Medulla oblongata (tissue), 1 donor: ENCODE results near the gene EGFL7.

Source experiments
- DNase-seq: peaks from one replicate; pipeline ENCODE4 v3.0.0-alpha.2; 2015; ENCODE audit errors: extremely low spot score

The EGFL7 gene

DNA sequence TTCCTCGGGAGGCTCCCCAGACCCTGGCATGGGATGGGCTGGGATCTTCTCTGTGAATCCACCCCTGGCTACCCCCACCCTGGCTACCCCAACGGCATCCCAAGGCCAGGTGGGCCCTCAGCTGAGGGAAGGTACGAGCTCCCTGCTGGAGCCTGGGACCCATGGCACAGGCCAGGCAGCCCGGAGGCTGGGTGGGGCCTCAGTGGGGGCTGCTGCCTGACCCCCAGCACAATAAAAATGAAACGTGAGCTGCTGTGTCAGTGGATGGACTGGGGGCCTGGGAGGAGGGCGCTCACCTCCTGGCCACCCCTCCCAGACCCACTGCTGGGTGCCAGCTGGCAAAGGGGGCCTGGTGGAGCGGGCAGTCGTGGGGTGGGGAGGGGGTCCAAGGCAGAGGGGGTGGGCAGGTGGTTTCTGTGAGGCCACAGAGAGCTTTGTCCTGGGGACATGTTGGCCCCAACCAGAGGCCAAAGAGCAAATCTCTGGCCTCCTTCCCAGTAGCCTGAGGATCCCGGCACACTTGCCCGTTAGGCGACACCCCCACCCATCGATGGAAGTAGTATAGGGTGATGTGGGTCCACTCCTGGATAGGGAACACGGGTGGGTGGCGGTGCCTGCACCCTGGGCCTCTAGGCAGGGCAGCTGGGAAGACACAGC, 9.8 kb downstream of the EGFL7 start:
- DNase-seq, result no peak

DNA sequence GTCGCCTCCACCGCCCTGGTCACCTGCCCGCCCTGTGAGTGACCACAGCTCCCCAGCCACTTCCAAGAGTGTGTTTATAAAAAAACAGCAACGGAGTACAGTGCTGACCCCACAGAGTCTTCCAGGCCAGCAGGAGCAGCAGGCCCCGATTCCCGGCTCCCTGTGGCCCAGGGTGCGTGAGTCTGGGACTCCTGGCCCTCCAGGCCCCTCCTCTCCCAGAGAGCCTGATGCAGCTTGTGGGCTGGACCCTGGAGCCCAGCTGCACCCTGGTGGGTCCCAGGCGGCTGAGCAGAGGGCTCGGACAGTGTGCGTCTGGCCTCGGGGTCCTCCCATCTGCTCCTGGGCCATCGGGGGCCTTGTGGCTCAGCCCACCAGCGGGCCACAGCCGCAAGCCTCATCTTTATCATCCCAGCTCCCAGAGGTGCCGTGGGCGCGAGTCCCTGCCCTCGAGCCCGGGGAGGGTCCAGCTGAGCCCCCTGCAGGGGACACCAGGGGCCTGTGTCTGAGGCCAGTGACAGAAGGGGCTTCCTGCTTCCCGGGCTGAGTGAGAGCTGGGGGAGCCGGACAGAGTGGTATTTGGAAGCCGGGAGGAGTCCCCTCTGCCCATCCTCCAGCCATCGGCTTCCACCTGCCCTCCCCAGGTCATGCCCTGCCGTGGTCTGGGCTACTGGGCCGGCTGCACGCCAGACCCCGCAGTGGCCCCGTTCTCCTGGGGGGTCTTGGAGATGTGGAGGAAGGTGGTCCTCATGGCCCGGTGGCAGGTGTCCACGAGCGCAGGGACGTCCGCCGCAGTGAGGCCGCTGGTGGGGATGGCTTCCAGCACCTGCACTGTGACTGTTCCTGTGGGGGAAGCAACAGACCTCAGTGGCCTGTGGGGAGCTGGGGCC, 10.6 kb downstream of the EGFL7 start:
- no peak for DNase-seq

DNA sequence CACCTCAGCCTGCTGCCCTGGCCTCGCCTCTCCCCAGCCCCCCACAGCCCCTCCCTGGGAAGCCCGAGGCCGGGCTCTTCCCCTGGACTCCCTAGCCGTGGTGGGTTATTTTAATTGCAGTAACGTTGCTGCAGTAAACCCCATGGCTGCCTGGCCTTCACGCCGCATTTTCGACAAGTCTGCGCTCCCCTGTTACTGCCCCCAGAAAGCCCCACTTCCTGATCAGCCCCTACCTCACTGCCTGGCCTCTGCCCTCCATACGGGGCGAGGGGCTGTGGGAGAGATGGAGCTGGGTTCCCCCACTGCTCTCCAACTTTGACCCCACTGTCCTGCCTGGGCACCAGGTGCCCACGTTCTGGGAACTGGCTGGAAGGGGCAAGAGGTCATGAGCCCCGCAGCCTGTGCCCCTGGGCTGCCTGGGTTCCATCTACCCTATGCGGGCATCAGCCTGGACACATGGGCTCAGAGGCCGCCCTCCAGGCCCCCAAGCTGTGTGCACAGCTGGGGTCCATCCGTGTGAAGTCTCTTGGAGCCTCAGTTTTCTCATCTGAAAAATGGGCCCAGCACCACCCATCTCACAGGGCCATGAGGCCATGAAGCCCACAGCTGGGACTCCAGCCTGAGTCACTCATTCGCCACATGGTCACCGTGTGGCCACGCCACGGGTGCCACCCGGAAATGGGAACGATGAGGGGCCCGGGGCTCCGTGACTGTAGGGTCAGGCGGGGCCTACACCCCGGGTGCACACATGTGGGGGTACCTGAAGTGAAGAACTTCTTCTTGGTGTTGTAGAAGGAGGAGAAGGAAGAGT, 11.5 kb downstream of the EGFL7 start:
- no peak for DNase-seq

DNA sequence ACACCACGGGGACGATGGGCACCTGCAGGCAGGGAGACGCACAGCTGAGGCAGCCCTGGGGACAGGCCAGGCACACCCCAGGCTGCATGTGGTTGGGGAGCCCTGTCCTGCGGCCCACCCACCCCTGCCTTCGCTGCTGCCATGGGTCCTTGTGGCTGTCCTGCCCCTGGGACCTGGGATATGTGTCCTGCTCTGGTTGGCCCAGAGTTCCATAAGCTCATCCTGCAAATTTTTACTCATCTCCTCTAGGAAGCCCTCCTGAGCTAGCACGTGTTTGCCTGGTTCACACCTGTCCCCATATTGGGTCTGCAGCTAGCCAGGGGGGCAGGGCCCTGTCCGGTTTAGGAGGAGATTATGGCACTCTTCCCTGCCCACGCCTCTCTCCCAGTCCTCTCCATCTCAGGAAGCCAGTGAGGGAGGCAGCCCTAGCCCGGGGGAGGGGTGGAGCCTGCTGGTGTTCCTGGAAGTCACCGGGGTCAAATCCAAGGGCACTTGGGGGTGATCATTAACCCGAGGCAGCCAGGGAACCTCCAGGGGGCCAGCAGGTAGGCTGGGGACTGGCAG, 12.2 kb downstream of the EGFL7 start:
- no peak for DNase-seq

DNA sequence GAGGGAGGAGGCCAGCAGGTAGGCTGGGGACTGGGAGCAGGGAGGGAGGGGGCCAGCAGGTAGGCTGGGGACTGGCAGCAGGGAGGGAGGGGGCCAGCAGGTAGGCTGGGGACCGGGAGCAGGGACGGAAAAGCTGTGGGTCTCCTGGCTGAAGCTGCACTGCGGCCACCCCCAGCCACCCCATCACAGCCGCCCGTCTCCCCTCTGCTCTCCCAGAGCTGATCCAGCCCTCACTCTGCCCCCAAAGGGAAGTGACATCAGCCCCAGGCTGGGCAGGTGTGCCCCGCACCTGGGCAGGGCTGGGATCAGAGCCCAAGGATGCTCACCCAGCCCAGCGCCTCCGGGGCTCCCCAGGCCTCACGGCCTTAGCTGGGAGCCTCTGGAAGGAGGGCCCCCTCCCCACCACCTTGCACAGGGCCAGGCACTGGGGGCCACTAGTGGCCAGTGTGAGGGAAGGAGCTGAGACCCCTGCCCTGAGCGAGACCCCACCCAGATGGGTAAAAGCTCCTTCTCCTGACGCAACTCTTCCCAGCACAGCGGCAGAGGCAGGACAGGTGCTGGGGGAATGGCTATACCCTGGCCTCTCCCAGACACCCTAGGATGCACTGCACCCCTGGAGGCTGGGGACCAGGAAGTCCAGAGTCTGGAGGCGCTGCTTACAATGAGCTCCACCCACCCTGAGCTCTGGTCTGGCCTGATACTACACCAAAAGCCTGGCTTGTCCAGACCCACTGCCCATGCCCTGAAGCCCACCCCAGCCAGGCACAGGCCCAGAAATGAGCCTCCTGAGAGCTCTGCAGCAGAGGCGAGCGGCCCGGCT, 13.0 kb downstream of the EGFL7 start:
- DNase-seq, result no peak

DNA sequence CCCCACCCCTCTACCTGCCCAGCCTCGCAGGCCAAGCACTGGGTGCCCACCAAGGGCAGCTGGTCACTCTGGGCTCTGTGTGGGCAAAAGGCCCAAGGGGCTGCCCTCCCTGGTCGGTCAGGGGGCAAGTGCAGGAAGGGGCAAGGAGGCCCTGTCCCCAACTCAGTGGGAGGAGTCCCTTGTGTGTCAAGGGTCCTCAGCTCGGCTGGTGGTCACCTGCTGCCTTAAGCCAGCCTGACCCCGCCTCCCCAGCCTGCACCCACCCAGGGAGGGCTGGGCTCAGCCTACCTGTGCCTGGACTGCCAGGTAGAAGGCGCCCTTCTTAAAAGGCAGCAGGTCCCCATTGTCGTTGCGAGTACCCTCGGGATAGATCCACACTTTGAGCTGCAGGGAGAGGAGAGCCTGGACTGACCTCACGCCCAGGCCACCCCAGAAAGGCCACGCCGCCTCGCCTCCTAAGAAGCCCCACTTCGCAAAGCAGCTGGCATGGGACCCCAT, 13.6 kb downstream of the EGFL7 start:
- DNase-seq, result no peak

DNA sequence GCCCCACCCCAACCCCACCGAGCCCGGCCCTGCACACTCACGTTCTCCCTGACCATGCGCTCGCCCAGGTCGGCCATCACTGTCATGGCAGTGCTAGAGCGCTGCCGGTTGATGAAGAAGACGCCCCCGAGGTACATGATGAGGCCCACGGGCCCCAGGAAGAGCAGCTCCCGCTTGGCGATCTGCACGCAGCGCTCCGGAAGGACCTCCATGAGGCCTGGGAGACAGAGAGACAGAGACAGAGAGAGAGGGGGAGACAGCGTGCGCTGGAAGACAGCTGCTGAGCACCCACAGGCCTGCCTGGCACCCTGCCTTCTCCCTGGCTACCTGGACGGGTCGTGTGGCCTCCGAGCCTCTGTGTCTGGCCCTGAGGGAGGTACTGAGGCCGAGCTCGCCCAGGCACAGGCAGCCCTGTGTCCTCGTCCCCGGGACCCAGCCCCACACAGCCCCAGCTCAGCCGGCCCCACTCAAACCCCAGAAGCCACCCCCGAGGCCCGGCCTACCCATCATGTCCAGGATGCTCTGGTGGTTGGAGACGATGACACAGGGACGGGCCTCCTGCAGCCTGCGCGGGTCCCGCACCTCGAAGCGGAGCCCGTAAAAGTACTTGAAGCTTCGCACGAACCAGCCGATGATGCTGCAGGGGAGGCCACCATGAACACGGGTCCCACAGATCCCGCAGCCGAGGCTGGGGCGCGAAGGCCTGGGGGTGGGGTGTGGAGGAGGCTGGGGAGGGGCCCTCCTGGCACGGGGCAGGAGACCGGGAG, 14.4 kb downstream of the EGFL7 start:
- no peak for DNase-seq

DNA sequence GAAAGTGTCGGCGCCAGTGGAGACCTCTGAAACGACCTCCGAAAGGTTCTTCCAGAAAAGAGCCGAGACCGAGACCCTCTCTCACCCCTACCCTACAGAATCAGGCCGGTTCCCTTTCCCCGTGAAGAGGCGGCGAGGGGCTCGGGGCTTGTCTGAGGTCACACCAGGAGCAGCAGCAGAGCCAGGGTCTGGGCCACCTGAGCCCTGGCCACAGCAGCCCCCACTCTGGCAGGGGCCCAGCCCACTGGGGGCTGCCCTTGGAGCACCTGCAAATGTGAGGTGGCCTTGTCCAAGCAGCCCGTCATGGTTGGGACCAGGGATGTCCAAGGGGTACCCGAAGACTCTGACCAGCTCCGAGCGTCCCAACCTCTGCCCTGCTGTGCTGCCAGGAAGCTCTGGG, 15.3 kb downstream of the EGFL7 start:
- no peak for DNase-seq

DNA sequence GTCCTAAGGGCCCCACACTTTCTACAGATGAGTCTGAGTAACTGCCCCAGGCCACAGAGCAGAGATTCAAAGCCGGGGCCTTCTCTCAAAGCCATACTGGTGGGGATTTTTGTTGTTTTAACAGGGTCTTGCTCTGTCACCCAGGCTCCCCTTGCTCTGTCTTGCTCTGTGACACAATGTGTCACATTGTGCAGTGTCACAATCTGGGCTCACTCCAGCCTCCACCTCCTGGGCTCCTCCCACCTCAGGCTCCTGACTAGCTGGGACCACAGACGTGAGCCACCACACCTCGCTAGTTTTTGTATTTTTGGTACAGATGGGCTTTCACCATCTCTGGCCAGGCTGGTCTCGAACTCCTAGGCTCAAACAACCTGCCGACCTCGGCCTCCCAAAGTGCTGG, 15.9 kb downstream of the EGFL7 start:
- DNase-seq, result no peak

DNA sequence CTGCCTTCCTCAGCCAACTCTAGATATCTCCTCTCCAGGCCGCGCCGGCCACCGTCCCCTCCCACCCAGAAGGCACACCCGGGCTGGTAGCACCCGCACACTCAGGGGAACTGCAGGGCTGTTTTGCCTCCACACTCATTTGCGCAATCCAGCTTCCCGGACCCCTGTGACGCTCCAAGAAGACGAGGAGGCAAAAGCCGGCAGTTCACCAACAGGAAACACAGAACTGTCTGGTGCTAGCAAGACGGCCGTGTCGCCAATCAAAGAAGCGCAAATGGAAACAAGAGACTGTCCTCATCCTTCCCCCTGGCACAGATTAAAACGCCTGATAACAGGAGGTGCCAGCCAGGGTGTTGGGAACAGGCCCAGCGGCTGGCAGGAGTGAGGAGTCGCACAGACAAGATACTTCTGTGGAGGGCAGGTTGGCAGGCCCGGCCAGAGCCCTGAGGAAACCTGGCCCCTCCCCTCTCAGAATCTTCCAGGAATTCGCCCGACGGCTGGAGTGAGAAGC, 16.8 kb downstream of the EGFL7 start:
- peak; percentile 34 for DNase-seq

DNA sequence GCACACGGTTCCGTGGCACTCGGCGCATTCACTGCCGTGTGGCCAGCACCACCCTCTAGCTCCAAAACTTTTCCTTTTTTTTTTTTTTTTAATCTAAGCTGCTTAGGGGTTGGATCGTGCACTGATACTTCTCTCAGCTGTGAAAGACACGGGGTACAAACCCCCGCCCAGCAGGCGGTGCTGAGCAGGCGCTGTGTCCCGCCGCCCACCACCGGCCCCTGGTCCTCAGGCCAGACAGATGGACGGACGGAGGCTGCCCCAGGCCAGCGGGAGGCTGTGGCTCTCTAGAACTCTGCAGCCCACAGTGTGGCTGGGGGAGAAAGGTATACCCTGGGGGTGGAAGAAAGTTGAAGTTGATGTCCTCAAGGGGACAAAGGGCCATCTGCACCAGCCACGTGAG, 18.3 kb downstream of the EGFL7 start:
- no peak for DNase-seq

DNA sequence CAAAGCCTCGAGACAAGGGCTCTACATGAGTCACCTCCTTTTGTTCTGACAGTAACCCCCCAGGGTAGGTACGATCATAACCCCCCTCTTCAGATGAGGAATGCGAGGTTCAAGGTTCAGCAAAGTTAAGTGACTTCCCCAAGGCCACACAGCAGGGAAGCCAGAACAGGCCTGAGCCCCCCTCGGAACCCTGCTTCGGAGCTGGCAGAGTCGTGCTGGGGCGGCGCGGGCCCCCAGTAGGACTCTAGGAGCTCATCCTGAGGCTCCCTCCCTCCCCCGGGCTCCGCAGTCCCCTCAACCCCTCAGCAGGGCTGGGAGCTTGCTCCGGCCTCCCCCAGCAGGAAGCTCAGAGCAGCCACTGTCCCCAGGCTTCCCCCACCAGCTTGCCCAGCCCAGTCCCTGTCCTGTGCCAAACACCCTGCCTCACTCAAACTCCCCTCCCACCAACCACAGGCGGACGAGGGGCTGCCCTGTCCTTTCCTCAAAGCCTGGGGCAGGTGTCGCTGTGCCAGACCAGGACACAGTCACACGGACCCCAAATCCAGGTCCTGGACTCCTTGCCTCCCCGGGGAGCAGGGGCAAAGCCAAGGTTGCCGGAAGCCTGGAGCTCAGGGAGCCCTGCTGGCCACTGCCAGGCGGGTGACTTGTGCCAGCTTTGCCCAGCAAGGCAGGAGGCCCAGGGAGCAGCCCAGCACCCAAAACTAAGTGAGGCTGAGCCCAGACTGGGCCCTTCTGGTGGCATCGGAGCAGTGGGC, 19.4 kb downstream of the EGFL7 start:
- DNase-seq, result no peak

DNA sequence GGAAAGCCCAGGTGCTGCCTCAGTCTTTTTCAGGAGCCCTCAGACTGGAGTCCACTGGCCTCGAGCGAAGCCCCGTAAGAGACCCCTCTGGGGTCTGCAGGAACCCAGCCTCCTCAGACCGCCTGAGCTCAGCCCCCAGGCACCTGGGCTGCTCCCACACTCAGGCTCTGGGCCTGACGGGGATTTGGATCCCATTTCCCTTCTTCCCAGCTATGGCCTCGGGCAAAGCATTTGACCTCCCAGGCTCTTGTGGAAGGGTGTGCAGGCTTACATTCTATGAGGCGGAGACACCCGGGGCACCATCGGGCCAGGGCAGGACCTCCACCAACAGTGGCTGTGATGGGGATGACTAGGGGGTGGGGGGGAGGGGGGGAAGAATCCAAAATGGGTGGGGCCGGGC, 20.0 kb downstream of the EGFL7 start:
- no peak for DNase-seq

DNA sequence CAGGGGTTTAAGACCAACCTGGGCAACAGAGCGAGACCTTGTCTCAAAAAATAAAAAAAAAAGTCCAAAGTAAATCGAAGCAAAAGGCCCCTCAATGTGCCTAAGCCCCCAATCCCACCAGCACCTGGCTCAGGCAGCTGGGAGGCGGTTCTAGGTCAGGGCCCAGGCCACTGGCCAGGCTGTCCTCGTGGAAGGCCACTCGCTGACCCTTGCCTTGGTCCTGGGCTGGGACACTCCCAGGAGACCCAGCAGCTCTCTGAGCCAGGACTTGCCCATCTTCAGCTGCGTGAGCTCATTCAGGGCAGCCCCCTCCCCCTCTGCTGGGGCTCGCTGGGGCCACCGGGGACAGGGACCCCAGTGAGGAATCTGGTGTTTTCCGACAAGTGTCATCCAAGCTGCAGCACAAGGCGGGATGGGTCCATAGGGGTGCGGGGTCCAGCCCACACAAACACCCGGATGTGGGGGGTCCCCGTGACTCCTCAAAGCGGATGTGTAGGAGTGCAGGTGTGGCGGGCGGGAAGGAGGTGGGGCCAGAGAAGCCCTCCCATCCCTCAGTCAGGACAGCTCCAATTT, 20.5 kb downstream of the EGFL7 start:
- DNase-seq, result no peak

DNA sequence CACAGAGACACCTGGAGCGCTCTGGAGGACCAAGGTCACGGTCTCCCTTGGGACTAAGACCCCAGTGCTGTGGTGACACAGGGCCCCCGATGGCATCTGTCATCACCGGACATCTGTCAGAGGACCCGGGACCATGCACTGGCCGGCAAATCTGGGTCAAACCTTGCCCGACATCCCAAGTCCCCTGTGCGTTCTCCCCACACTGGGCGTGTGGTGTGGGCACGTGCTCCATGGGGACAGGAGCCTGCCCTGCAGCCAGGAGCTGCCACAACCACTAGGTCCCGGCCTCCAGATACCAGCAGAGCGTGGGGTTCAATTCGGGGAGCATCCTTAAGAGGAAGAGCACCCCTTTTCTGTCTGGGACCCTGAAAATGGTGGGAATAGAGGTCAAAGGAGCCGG, 21.0 kb downstream of the EGFL7 start:
- DNase-seq, result no peak

DNA sequence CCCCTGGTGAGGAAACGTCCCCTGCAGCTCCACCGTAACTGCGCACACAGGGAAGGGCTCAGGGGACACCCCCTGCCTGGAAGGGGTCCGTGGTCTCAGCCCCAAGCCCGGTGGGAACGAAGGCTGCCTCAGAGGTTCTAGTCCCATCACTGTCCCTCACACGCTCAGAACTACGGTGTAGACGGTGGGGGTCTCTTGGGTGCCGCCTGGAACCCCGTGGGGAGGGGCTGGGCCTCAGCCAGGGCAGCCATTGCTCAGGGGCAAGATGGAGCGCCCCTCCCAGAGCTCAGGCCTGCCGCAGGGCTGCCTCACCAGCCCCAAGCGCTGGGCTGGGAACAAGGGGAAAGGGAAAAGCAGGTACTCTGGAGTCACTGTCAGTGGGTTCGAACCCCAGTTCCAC, 21.6 kb downstream of the EGFL7 start:
- DNase-seq, result no peak

DNA sequence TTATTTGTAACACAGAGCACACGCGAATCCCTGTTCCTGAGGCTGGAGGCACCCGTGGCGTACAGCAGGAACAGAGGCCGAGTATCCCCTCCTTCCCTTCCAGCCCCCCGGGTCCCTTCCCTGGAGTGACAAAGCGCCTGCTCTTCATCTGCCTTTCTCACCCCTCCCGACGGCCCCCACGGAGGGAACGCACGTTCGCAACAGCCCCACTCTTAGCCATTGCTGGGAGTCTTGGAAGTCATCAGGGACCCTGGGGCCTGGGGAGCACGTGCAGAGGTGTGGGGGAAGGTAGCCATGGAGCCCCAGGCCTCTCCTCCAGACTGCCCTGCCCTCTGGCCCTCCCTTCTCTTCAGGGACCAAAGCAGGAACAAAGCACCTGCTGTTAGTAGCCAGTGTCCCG, 22.1 kb downstream of the EGFL7 start:
- DNase-seq, result no peak

DNA sequence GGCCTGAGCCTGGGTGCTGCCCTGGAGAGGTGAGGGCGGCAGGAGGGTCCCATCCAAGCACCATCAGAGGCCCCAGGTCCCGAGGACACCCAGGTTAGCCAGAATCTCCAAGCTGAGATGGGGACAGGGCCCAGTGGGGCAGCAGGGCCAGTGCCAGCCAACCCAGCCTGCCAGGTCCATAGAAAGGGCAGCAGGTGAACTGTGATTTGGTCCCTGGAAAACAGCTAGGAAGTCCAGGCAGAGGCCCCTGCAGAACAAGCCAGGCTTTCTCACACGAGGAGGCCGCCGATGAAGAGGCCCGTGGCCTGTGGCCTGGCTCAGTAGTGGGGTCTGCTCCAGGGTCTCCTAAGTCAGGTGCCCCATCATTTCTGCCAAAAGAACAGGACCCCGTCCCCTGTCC, 22.5 kb downstream of the EGFL7 start:
- DNase-seq, result no peak
